Right lung (tissue), 5 donors: ENCODE results near the gene PTPRN2. TPM values are rescaled to one million over a fixed set of nuclear protein-coding genes. Genes with fewer than 3 reads are reported as not detected.

Experiments used
- DNase-seq, 2 donors: peaks; one replicate each; pipeline ENCODE4 v3.0.0-alpha.2; 2013
- polyA plus RNA-seq, 5 donors: library from polyadenylated mRNA; unstranded; fragments of 120-200 nt; gene quantifications; one replicate each; pipeline versions ENCODE4 v1.2.1 to v1.2.3, GENCODE V29; 2013; ENCODE audit warnings: inconsistent platforms in 1 of 5, low replicate concordance in 1 of 5; ENCODE audit not compliant: insufficient read length in 5 of 5, insufficient read depth in 1 of 5

Gene PTPRN2
- polyA plus RNA-seq, 5 donors = 6.2 to 8.1 (median 7.0) TPM

DNA sequence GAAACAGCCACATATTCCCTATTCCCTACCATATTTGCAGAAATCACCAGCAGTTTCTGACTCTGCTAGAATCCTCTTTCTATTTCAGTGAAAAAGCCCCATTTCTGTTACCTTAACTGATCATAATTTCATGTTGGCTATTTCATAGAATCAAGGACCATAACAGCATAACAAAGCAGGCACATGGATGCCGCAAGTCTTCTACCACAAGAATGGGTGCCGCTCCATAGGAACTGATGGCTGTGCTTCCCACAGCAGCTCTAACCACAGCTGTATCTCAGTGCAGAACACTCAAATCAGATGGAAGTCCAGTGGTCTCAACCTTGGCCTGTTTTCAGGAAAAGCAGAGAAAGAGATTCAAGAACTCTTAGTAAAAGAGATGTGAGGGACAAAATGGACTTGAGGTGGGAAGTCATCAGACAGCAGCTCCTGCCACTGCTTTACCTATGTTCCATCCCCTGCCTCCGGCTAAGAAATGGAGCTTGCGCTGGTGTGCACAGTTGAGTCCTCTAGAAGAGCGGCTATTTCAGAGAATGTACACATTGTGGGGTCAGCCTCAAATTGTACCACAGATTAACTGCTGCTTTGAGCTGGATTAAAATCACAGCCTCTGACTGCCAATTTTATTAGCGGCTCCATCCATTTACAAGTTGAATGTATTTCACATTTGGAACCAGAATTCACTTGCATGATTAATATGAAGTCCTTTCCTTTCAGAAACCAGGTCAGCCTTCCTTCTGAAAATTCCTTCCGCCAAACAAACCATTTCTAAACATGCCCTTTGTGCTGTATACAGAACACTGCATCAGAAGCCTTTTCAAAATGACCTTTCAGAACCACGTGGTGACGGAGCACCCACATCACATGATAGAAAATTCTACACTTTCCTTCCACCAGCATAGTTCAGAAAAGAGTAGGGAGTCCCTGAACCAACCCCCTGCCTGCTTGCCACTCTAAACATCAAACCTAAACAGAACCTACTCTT lies 7.7 kb downstream of the PTPRN2 start:
- DNase-seq = no peak

DNA sequence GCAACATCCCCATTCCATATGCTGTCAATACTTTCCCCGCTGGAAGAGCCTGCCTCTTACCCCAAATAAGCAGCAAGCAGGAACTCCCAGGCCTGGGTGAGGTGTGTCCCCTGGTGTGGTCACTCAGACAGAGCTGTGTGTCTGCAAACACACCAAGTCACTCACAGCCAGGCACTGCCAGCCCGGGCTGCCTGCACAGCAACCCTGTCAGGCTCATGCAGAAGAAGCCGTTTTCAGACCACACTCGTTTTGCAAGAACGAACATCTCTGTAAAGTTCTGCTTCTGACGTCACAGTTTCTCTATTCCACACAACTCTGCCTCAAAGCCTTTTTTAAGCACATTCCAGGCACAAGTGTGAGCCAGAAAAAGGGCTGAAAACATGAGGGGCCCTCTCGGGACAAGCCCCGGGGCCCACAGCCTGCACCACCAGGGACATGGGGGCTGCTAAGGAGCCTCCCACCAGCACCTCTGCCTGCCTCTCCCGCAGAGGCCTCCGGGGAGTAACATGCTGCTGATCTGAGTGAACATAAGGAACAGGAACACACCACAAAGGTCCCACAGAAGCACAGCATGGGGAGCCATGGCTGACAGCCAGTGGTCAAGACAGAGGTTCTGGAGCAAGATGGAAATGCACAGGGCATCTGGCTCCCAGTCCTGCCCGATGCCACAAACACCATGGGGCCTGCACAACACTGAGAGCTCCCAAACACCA lies 11.4 kb downstream of the PTPRN2 start:
- DNase-seq = no peak

DNA sequence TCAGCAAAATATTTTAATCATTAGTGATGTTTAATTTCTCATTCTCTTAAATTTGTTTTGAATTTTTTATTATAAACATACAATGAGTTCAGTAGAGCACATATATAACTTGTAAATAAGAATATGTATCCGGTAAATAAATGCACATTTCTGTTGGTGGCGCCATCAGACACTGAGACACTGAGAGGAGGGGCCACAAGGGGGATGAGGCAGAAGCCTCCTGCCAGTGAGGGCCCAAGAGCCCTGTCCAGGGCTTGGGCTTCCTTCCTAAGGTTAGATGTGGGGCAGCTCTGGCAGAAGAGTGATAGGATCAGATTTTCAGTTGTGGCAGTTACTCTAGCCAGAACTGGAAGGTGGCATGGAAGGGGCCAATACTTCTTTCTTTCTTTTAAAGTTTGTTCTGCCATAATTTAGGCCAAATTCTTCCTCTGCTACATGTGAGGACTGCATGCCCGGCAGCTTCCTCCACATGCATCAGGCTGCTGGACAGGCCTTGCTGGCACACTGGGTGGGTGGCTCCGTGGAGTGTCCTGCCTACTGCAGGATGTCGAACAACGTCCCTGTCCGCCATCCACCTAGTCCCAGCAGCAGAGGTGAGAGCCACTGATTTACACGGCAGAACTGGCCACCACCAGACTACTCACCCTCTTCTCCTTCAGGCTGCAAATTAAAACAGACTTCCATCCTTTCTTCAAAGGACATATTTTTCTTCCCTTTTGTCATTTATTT lies 13.2 kb downstream of the PTPRN2 start:
- no peak for DNase-seq

DNA sequence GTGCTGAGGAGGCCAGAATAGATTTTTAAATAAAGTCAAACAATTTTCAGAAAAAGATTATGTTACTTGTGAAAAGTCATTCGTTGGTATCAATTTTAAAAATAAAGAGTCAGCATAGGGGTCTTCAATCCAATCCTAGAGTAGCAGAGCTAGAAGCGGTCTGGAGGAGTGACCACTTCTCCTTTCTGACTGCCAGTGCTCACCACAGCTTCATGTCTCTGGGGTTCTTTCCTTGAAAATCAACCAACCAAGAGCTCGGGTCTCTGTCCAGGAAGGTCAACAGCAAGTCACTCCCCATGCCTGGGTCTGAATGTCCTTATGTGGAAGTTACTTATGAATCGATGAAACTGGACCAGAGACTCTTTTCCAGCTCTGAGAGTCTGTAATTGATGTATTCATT lies 14.3 kb downstream of the PTPRN2 start:
- DNase-seq = no peak

DNA sequence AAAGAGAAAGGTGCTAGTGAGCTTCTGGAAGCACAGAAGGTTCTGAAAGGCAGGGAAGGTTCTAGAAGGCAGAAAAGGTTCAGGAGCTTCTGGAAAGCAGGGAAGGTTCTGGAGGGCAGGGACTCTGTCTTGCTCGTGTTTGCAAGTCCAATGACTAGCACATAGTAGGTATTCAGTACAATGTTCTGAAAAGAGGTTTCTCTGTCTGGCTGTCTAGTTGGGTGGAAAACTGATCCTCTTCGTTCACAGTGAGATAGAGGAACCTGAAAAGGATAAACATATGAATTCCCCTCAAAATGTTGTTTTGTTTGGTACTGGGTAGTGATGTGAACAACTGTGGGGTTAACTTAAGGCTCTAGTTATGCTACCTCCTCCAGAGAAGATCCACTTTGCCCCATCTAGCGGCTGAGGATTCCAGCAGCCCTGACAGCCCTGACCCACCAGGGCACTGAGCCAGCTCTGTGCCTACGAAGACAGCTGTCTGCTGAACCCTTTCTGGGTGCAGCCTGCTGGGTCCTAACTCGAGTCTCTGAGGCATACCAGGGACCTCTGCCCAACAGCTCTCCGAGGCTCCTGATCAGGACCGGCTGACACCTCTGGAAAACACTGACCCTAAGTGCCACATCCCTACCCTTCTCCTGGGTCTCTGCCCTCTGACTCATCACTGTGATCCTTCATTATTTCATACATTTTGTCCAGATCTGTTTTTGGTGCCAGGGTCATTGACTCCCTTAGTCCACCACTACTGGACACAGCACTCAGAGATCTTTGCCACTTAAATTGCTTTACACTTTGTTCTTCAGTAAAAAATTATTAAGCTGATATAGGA lies 15.4 kb downstream of the PTPRN2 start:
- peak in 1 of 2 donors; percentile 46 for DNase-seq

DNA sequence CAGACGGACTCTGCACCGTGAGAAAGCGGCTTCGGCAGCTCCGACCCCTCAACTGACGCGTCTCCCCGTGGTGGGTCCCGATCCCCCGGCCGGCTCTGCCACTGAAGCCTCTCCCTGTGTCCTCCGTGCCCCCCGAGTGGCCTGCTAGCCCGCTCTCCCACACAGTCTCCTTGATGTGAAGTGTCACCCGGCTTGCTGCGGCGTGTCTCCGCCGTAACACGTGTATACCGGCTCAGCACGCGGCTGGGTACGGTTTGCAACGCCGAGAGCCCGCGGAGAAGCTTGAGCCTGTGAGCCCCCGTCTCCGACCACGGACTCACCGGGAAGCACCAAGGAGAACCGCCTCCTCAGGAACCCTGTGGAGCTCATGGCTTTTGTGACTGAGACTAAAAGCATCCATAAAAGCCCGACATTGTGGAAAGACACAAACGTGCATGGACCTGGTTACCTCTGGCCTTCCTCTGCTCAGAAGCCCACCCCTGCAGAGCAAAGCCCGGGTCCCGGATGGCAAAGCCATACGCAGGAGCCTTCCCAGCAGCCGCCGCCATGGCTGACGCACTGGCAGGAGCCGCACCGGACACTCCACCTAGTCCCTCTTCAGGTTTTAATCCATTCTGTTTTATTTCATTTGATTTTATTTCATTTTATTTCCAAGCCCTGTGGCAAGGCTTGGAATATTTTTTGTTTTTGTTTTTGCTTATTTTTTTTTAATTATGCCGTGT lies 17.0 kb downstream of the PTPRN2 start:
- no peak for DNase-seq

DNA sequence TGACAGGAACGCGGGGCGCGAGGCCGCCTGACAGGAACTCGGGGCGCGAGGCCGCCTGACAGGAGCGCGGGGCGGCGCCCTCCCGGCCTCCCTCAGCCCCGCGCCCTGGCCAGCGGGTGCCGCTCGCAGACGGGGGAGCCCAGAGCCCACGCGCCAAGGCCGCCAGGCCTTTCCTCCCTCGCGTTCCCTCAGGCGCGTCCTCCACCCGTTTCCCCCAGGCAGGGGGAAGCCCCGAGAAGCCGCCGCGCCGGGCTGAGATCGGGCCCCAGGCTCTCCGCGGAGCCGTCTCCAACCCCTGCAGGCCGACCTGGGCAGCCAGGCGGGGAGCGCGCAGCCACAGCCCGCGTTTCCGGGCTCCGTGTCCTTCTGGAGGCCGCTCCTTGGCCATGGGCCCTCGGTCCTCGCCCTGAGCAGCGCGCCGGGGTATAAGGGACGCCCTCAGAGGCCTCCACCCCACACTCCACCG lies 17.7 kb downstream of the PTPRN2 start:
- no peak for DNase-seq

DNA sequence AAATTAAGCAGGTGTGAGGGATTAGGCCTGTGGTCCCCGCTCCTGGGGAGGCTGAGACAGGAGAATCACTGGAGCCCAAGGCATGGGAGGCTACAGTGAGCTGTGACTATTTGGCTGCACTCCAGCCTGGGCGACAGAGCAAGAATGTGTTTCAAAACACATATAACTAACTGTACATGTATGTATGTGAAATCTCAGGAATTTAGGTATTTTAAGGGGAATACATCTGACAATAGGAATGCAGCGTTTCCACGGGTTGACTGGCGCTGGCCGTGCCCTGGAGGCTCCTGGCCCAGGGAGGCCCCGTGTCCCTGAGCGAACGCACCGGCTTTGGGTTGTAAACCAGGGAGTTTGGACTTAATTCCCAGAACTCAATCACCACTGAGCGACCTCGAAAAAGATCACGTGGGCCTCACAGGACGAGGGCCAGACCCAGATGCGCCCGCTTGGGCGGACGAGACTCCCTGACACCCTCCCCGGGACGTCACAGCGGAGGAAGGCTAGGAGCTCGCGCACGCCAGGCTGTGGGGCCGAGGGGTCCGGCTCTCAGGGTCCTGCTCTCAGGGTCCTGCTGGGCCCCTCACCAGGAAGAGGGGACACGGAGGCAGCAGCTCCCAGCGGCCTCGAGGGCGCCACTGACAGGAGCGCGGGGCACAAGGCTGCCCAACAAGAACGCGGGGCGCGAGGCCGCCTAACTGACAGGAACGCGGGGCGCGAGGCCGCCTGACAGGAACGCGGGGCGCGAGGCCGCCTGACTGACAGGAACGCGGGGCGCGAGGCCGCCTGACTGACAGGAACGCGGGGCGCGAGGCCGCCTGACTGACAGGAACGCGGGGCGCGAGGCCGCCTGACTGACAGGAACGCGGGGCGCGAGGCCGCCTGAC lies 18.4 kb downstream of the PTPRN2 start:
- DNase-seq = no peak

DNA sequence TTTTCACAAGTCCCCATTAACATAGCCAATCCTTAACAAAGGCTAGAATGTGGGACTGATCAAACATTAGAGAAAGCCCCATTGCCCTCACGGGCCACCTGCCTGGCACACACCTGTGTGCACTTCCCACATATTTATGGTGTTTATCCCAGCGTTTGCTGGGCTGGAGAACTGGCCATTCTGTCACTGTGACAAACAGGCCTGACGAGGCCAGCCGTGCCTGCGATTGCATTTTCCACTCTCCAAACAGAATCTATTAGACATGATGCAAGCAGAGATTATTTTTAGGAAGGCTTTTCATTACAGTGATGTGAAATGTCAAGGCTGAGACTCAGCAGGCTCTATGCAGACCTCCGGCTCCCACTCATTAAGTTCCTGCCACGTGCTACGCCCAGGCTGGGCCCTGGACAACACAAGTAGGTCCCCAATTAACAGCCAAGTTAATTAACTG lies 20.4 kb downstream of the PTPRN2 start:
- DNase-seq = no peak

DNA sequence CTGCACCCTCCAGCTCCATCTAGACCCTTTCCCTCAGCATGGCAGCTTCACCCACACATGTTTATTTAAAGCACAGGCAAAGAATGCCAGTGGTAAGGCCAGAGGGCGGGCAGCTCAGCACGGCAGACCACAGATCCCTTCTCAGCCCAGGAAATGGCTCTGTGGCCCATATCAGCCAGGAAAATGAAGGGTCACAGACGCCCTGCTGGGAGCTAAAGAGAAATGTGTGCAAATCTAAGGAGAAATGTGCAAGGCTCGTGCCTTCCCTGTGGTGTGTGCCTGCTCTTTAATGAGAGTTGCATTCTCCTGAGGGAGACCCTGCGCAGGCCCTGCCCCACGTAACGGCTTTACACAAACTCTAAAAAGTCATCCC lies 23.0 kb downstream of the PTPRN2 start:
- DNase-seq = no peak

DNA sequence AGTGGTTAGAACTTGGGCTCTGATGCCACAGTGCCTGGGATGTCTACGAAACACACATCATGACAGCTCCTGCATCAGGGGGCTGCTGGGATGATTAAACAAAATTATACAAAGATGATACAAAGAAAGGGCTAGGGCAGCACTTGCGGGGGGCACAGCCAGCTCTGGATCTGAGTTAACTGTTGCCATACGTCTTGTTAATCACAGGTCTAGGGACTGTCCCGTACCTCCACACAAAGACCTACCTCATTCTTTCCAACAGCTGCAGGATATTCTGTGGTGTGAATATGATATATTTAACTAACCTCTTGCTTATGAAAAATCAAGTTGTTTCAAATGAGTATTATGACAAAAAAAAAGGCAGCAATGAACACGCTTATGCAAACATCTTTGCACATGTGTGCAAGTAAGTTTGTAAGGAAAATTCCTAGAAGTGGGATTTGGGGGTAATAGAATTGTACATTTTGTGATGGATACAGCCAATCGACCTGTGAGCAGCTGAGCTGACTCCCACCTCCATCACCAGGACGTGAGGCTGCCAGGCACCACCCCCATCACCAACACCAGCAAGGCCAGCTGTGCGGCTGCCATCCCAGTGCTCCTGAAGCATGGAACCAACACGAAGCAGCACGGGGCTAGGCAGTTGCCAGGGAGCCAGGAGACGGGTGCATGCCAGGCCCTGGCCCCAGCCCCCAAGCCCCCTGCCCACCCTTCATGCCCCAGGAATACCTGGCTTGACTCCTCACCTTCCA lies 23.5 kb downstream of the PTPRN2 start:
- DNase-seq = no peak

DNA sequence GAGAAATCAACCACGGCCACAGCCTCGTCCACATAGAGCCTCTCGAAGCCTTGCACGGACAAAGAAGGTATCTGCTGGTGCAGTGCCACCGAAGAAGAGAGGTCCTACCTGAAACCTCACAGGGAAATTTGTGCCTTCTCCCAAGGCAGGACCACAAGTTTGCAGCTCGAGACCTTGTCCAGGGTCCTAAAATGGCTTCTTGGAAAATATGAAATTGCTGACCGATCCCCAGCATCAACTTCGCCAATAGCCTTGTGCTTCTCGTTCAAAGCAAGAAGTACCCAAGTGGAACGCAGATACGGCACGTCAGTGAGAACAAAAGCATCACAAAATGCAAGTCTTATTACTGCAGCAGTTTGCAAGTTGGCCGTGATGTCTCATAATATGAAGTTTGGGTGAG lies 24.6 kb downstream of the PTPRN2 start:
- DNase-seq = no peak

DNA sequence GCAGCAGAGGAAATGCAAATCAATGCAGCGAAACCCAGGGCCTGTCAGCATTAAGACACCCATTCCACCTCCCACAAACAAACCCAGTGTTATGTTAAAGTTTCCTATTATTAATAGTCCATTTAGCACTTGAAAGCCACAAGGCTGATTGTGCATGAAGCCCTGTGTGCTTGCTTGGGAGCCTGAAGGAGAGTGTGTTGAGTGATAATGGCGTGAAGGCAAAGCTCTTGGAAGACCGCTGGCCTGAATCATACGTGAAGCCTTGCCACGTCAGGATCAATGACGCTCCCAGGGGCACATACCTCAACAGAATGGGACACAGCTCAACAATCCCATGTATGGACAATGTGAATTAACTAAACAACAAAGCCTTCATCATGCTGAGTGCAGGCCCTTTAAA lies 25.1 kb downstream of the PTPRN2 start:
- DNase-seq = no peak

DNA sequence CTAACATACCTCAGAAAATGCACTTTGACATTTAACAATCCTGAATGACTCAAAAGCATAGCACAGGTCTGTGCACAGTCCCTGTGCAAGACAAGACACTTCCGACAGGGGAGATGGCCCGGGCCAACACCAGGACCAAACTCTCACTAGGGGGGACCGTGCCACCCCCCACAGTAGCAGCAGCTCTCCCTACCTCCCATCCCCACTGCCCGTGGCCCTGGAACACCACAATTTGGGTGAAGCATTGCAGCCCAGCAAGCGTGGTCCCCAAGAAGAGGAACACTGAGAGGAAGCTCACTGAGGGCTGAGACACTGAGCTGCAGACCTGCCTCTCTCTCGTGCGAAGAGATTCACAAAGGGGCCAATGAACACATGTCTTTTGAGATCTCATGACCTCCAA lies 26.0 kb downstream of the PTPRN2 start:
- no peak for DNase-seq

DNA sequence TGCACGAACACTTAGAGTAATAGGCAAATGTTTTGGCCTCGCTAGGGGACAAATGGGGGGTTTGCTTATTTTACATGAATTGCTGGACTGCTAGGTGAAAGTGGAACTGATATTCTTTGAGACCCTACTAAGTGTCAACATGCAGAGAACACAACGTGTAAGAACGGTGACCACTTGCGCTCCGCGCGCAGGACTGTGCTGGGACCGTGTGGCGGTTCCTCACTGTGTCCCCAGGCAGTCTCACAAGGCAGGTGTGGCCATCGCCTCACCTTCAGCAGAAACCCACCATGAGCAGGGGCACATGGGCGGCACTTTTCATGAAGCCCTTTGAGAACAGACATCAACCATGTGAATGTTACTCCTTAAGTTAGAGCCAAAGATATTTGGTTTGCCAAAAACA lies 27.2 kb downstream of the PTPRN2 start:
- no peak for DNase-seq

DNA sequence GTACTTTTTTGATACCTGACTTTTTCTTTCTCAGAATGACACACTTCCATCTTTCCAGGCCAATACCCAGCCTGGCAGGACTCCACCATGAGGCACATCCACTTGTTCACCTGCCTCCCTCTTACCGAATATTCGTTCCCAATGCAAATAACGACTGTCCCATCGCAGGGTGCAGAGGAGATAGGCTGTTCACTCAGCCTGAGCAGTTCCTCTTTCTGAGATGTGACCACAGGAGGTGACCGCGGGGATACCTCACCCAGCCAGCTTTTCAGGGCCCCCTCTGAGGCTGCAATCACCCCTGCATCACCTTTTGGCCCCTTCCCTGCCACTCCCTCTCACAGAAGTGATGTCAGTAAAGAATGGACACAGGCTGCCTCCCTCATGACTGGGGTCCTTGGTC lies 28.3 kb downstream of the PTPRN2 start:
- no peak for DNase-seq

DNA sequence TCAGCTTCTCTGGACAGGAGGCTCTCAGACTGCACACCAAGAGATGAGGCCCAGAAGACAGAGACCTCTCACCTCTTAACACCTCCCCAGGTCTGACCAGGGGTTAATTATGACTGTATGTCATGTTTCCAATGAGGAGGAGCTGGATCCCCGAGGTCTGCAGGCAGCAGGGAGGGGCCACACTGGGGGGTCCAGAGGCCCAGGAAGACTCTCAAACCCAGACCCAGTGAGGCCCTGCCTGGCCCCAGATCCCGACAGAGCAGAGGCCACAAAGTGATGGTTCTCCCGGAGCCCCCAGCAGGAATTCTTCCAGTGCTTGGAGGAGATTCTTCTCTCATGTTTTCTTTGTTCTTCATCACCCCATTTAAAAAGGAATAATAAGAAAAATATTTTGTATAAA lies 28.8 kb downstream of the PTPRN2 start:
- no peak for DNase-seq

DNA sequence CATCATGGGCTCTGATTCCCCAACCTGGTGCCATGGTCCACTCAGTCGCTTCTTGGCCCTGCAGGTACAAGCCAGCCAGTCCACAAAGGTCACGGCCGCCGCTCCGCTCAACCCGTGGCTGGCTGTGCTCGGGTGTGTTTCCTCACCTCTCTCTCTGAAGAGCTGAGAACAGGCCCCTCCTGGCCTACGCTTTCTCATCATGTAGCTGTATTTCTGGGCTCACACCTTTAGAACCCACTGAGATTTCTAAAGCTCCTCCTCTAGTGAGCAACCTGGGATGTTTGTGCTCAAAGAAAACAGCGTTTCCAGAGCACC lies 30.2 kb downstream of the PTPRN2 start:
- no peak for DNase-seq
